Omental fat pad (tissue), 4 donors: ENCODE data around the gene PITPNM3. TPM values are rescaled to one million over a fixed set of nuclear protein-coding genes. Genes with fewer than 3 reads are reported as not detected.

Experiments used
- ATAC-seq: fragments of 150-250 bp; one replicate; pipeline ENCODE4 v1.9.1; 2016; ENCODE audit warnings: mild to moderate bottlenecking, moderate library complexity; ENCODE audit not compliant: low FRiP score
- DNase-seq: peaks from one replicate; pipeline ENCODE4 v3.0.0-alpha.2; 2019; ENCODE audit warnings: low spot score
- CTCF ChIP-seq, 3 donors: fragments of 450-650 bp; IDR thresholded peaks; one replicate each; pipeline ENCODE4 v1.5.1; 2016 to 2017; ENCODE audit warnings: antibody characterized with exemption in 3 of 3, mild to moderate bottlenecking in 3 of 3, moderate library complexity in 2 of 3
- small RNA-seq: library from RNA; depleted of rRNA; stranded (forward); fragments of <200 nt; gene quantifications from one replicate; pipeline ENCODE3, GENCODE V24; 2016
- total RNA-seq, 4 donors: library from RNA; depleted of rRNA; stranded (reverse); fragments of >200 nt; gene quantifications; one replicate each; pipeline ENCODE4 v1.1.0, GENCODE V29; 2016

PITPNM3 gene
- total RNA-seq, 4 donors from 2014 or later: 0.82 to 3.5 (median 2.5) TPM

GRCh38 chr17:6413065-6413464 is 143.3 kb downstream of the PITPNM3 start:
- DNase-seq (no peak), ATAC-seq (no peak)
- TF ChIP-seq CTCF (IDR thresholded peaks at IDR 0.05): no peak

- DNase-seq: no peak
- TF ChIP-seq CTCF (IDR thresholded peaks at IDR 0.05): no peak
- ATAC-seq: no peak
Measured at GRCh38 chr17:6408735-6409134, 147.6 kb downstream of the PITPNM3 start.

GRCh38 chr17:6408276-6408675 is 148.1 kb downstream of the PITPNM3 start:
- ATAC-seq: no peak
- TF ChIP-seq CTCF (IDR thresholded peaks at IDR 0.05): no peak

GRCh38 chr17:6402258-6402657 is 154.1 kb downstream of the PITPNM3 start:
- no peak for DNase-seq
- no peak for TF ChIP-seq CTCF (IDR thresholded peaks at IDR 0.05)
- no peak for ATAC-seq

More at GRCh38 chr17:6408276-6408675, 148.1 kb downstream of the PITPNM3 start:
- DNase-seq: no peak

Small RNAs within 50 kb of the gene (small RNA-seq; reads per million reads assigned to genes)
- gene RF00017 (not detected), gene RNA5SP435 (1.4 reads per million, percentile 15 among the genes with 10 or more reads in this experiment)

Other genes with a start within 250 kb of the PITPNM3 start
- gene AIPL1, start 121.4 kb downstream of the PITPNM3 start, total RNA-seq: not detected
- 1 to 10 TPM in 1 of 4 donors, under 1 TPM in 1, not detected in 2; 0.47 to 1.2 TPM for gene PIMREG, start 112.1 kb downstream of the PITPNM3 start, total RNA-seq
- gene KIAA0753, start 84.2 kb upstream of the PITPNM3 start, total RNA-seq: 10 to 100 TPM in 3 of 4 donors, 1 to 10 TPM in 1; 9.5 to 11.8 (median 11.1) TPM
- 100 to 1,000 TPM in 2 of 4 donors, 10 to 100 TPM in 2; 58.5 to 155 (median 109) TPM for gene TXNDC17, start 84.5 kb upstream of the PITPNM3 start, total RNA-seq
- gene MED31, start 95.0 kb upstream of the PITPNM3 start, total RNA-seq: 1 to 10 TPM; 5.5 to 9.9 (median 8.2) TPM
- under 1 TPM; 0.56 to 0.79 (median 0.63) TPM for gene C17orf100, start 95.2 kb upstream of the PITPNM3 start, total RNA-seq
- under 1 TPM in 1 of 4 donors, not detected in 3; 0.25 TPM for gene SLC13A5, start 156.8 kb upstream of the PITPNM3 start, total RNA-seq
- gene XAF1, start 199.5 kb upstream of the PITPNM3 start, total RNA-seq: 100 to 1,000 TPM in 1 of 4 donors, 10 to 100 TPM in 3; 17.5 to 201 (median 33.6) TPM
- 1 to 10 TPM in 2 of 4 donors, under 1 TPM in 1, not detected in 1; 0.75 to 1.1 (median 1.0) TPM for gene FBXO39, start 219.7 kb upstream of the PITPNM3 start, total RNA-seq